Activated CD8-positive, alpha-beta memory T cell treated with anti-CD3 and anti-CD28 coated beads, Interleukin-2, amount 50 U/mL, for 48 hours (primary cell): Measurements from ENCODE around the gene EFEMP1.
"Not testable (repeated sequence)": the region's sequence is repeated elsewhere in the genome, so short reads cannot be mapped to it uniquely, and the experiment has no call there.

Experiments
- DNase-seq: peaks from one replicate; pipeline ENCODE4 v3.0.0-alpha.2; 2020

The EFEMP1 gene

DNA sequence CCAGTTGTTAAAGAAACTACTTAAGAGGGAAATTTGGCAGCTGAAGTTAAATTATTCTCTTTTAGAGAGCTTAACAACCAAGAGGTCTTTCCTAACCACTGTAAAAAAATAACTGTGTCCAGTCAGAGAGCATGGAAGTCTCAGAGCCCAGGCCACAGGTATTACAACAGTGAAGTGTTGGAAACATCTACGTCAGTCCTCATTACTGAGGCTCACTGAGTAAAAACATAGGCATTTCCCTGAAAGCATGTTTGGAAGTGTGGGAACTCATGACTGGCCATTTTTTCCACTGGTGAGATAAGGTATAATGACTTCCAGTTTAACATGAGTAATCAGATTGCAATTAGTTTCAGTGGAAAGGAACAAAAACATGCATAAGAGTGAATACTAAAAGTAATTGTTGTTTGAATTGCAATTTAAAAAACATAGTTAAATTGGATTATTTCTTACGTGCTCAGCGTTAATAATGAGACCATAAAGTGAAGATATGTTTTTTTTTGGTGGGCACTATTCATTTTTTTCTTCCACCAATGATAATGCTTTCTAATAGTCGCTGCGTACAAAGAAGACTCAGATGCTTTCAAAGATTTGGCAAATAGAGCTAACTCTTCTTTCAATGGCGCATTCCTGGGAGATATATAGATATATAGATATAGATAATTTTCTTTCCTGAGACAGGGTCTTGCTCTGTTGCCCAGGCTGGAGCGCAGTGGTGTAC is 60.8 kb downstream of the EFEMP1 start:
- DNase-seq, result no peak

DNA sequence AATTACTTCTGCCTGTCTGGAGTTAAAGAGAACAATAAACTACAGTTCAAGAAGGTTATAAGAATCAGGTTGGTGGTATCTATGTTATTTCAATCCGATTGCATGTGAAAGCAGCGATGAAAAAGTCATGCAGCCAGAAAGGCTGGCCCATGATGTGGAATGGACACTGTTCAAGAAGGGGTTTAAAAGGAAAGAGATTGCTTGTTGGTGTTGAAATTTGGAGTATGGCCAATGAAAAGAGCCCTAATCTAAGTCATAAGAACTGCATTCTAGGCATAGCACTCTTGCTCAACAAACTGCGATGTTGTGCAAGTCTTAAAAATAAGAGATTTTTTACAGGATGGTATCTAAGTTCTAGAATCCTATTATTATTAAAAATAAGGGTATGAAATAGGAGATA is 61.3 kb downstream of the EFEMP1 start:
- no peak for DNase-seq

DNA sequence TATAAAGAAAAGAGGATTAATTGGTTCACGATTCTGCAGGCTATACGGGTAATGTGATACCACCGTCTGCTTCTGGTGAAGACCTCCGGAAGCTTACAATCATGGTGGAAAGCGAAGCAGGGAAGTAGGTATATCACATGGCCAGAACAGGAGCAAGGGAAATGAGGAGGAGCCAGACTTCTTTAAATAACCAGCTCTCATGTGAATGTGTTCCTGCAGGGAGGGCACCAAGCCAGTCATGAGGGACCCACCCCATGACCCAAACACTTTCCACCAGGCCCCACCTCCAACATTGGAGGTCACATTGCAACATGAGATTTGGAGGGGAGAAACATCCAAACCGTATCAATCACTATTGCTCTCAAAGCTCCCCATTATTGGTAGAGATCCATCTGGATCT is 61.8 kb downstream of the EFEMP1 start:
- DNase-seq, result no peak

DNA sequence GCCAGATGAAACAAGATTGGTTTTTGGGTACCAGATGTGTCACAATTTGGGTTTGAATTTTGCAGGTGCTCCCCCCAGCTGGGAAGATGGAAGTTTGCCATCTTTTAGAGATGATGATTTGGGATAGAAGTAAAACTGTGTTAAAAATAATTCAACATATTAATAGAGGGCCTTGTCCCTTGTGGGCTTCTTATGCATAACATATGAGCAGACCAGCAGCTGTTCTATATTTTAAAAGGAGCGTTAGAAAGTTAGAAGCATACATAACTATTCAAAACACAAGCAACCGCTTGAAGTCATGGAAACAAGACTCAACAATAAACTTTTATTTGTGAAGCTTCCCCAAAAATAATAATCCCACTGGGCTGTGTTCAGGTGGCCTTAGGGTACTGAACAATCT is 62.8 kb downstream of the EFEMP1 start:
- DNase-seq, result no peak

- no peak for DNase-seq
These were observed 63.7 kb downstream of the EFEMP1 start for GRCh38 chr2:55859875-55860274.

- DNase-seq, result no peak
These were observed 65.8 kb downstream of the EFEMP1 start for GRCh38 chr2:55857766-55858165.

- DNase-seq, result no peak
These were observed 66.6 kb downstream of the EFEMP1 start for GRCh38 chr2:55856936-55857335.

- no peak for DNase-seq
These were observed 75.5 kb downstream of the EFEMP1 start for GRCh38 chr2:55848096-55848495.

DNA sequence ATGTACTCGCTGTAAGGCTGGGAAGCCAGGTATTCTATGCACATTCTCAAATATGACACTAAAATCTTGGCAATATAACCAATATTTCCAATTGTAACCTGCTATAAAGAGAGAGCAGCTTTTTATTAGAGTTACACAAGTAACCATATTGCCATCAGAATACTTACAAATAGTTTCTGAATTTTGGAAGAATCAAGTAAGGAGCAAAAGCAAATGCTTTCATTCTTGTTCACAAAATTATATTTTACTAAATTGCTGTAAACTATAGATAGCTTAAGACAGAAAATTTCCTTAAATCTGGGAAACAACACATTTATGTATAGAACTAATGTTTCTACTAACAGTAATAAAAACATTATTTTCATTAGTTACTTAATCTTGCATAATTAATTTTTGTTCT is 77.2 kb downstream of the EFEMP1 start:
- no peak for DNase-seq

DNA sequence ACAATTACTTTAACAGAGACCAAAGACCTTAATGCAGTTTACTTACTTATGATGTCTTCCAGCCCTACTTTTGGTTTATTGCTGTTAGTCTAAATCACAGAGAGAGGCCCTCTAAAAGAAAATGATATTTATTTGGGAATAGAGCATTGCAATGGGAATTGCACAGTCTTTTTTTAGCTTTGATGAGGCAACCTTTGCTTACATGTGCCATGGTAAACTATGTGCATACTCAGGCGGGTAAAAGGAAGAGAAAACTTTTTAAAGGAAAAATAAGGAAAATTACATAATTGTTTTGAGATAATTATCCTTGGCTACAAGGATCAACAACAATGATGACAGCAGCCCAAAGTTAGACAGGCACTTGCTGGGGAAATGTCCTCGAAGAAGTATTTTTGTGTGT is 78.6 kb downstream of the EFEMP1 start:
- DNase-seq, result no peak

DNA sequence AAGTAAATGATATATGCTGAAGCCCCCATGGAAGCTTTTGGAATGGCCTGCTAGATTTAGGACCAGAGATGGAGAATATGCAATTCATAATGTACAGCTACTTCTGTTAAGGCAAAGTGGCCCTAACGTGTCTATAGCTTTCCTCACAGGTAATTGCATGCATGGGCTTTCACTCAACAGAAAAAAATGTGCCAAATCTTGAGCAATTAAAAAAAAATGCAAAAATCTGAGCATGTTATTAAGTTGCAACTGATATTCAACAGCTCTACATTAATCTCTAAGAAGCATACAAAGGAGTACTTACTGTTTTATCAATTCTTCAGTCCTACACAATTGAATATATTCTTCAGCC is 79.6 kb downstream of the EFEMP1 start:
- DNase-seq, result no peak

DNA sequence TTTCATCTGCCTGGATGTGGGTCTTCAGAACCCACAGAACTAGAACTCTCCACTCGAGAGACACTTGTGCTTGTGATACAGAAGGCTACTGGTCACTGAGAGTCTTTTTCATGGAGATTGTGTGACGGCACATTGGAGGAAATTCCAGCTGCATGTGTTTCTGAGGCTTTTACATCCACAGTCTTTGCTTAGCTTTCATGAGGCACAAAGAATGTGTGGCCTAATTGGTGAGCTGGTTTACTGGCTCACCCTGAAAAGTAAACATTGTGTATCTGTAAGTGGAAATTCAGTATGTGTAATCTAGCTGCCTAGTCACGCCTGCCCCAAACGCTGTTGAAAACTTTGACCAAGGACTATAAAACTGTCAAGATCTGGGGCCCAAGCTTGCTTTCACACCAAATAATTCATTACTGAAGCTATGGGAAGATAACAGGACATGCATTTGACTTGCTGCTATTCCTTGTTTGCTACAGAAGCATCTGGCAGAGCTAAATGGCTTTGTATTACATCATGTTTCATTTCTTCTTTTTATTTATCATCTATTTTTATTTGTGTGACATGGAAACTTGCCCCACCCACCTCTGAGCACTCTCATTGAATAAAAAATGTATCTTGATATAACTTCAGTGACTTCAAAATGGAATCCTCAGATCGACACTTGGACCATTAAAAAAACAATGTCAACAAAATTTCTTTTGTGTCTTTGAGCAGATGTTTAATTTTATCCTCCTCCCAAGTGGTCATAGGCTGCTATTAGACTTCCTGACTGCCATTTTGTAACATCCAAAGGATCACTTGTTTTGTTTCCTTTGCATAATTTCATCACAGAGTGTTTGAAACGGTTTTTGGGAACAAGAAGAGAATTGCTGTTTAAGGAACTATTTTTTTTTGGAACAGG is 80.2 kb downstream of the EFEMP1 start:
- DNase-seq, result no peak

- no peak for DNase-seq
These were observed 81.5 kb downstream of the EFEMP1 start for GRCh38 chr2:55842046-55842445.

GRCh38 chr2:55840460-55840859 is 83.1 kb downstream of the EFEMP1 start:
- no peak for DNase-seq

DNA sequence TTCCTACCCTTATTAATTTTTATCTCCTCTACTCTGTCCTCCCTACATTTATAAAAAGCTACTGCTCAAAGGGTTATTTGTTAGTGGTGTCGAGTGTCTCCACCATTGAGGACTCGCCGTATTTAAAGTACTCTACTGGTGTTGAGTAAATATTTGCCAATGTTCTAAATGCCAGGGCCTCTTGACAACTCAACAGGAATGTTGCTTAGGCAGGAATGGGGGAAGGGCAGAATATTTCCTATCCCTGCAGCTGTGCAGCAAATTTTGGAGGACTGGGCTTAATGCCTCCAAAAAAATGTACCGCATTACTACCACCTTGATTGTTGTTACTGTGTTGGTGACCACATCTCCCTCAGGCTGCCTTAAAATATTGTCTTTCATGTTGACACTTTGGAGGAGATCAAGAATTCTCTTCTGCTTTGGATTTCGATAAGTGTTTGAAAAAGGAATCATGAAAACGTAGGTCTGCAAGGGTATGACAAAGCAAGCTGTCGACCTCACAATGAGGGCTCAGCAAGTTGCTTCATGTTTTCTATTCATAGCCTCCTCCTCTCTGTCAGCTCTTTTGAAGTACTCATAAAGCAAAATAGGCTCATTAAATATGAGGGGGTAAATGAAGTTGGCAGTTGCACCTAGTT is 84.3 kb downstream of the EFEMP1 start:
- no peak for DNase-seq

DNA sequence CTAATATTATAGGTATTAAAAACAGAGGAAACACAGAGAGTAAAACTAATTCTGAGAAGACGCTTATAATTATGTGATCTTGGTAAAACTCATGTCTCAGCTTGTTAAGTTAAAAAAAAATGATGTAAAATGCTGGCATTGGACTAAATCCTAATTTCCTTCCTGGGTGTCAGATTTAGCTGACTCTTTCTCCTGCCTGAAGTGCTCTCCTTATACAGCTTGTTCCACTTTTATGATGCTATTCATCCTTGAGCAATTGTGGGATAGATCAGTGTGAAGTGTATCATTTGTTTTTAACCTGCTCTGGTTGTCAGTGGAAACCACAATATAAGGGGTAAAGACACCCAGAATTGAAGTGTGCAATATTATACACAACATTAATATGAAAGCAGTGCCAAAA is 84.9 kb downstream of the EFEMP1 start:
- no peak for DNase-seq

DNA sequence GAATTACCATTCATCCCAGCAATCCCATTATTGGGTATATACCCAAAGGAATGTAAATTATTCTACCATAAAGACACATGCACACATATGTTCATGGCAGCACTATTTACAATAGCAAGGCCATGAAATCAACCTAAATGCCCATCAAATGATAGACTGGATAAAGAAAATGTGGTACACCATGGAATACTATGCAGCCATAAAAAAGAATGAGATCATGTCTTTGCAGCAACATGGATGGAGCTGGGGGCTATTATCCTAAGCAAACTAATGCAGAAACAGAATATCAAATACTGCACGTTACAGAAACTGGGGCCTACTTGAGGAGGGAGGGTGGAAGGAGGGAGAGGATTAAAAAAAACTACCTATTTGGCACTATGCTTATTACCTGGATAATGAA is 85.5 kb downstream of the EFEMP1 start:
- DNase-seq, result not testable (repeated sequence)

DNA sequence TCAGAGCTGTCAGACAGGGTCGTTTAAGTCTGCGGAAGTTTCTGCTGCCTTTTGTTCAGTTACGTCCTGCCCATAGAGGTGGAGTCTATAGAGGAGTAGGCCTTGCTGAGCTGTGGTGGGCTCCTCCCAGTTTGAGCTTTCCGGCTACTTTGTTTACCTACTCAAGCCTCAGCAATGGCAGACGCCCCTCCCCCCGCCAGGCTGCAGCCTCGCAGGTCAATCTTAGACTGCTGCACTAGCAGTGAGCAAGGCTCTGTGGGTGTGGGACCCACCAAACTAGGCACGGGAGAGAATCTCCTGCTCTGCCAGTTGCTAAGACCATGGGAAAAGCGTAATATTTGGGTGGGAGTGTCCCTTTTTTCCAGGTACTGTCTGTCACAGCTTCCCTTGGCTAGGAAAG is 86.5 kb downstream of the EFEMP1 start:
- no peak for DNase-seq

DNA sequence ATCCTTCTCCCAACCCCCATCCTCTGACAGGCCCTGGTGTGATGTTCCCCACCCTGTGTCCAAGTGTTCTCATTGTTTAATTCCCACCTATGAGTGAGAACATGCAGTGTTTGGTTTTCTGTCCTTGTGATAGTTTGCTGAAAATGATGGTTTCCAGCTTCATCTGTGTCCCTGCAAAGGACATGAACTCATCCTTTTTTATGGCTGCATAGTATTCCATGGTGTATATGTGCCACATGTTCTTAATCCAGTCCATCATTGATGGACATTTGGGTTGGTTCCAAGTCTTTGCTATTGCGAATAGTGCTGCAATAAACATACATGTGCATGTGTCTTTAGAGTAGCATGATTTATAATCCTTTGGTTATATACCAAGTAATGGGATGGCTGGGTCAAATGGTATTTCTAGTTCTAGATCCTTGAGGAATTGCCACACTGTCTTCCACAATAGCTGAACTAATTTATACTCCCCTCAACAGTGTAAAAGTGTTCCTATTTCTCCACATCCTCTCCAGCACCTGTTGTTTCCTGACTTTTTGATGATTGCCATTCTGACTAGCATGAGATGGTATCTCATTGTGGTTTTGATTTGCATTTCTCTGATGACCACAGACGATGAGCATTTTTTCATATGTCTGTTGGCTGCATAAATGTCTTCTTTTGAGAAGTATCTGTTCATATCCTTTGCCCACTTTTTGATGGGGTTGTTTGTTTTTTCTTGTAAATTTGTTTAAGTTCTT is 91.7 kb downstream of the EFEMP1 start:
- DNase-seq, result not testable (repeated sequence)

DNA sequence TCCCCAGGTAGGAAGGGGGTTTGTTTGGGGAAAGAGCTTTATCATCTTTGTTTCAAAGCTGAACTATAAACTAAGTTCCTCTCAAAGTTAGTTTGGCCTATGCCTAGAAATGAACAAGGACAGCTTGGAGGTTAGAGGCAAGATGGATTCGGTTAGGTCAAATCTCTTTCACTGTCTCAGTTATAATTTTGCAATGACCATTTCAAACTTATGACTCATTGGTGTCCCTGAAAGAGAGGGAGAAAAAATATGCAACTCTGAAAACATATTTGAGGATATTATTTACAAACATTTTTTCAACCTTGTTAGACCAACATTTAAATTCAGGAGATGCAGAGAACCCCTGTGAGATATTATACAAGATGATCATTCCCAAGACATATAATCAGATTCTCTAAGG is 95.7 kb downstream of the EFEMP1 start:
- no peak for DNase-seq

DNA sequence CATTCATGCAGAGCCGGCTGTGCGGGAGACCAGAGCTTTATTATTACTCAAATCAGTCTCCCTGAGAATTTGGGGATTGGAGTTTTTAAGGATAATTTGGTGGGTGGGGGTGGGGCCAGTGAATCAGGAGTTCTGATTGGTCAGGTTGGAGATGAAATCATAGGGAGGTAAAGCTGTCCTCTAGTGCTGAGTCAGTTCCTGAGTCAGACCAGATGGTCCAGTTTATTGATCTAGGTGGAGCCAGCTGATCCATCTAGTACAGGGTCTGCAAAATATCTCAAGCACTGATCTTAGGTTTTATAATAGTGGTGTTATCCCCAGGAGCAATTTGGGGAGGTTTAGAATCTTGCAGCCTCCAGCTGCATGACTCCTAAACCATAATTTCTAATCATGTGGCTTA is 96.2 kb downstream of the EFEMP1 start:
- not testable (repeated sequence) for DNase-seq

GRCh38 chr2:55826246-55826645 is 97.3 kb downstream of the EFEMP1 start:
- DNase-seq, result no peak

DNA sequence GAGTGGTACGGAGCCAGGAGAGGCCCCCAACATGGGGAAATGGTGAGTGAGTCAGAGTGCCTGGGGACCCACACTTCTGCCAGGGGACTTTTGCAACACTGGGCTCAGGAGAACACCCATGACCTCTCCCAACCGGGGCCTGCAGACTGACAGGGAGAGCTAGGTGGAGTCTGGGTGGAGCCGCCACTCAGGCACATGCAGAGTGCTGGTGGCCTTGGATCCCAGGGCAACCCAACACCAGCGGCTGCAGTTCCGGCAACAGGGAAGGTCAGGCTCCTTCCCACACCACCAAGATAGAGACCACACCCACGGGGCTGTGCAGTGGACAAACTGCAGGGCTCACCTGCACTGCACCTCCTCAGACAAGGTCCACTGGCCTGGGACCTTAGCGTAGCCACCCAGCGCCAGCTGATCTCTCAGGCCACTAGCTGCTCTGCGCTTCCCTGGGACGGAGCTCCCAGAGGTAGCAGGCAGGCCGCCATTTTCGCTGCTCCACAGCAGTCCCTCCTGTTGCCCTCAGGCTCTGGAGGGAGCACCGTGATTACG is 99.0 kb downstream of the EFEMP1 start:
- no peak for DNase-seq
